ENCODE measurements around the gene OR2G2.

DNA sequence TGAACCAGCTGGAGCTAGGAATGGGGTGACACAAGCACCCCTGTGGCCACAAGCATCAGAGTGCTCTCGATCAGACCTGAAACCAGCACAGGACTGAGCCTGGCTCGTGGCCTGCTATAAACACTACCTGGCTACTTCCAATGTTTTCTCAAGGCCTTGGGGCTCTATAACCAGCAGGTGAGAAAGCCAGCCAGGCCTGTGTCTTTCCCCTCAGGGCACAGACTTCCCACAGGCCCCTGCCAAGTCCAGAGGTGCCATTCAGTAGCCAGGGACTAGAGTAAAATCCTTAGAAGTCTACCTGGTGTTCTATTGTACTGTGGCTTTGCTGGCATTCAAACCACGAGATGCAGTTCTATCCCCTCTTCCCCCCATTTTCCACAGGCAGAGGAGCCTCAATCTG lies 39.8 kb downstream of the OR2G2 start:
- TF ChIP-seq CTCF (IDR thresholded peaks at IDR 0.05; ENCODE audit: insufficient read depth, low read length, poor library complexity, severe bottlenecking) (no peak), EZH2phosphoT487 (conservative IDR thresholded peaks at IDR 0.05; ENCODE audit: low read length) (no peak)
